Smooth muscle cell of the brain vasculature (primary cell): ENCODE data around the gene SLC50A1.

Experiments used
- DNase-seq: peaks from one replicate; pipeline ENCODE4 v3.0.0-alpha.2; 2012; ENCODE audit warnings: low read depth, low spot score

SLC50A1 gene

GRCh38 chr1:155135415-155136028, at the start of gene SLC50A1:
TSS of gene SLC50A1 (plus strand) at chr1:155135852. CDS start at chr1:155135912, 60 bp downstream.
- DNase-seq, result peak; percentile 73

- DNase-seq, result no peak
Observed at GRCh38 chr1:155086128-155086741, 49.4 kb upstream of the SLC50A1 start.

- no peak for DNase-seq
Observed at GRCh38 chr1:155086856-155087535, 48.7 kb upstream of the SLC50A1 start.

GRCh38 chr1:155091071-155092051, 44.3 kb upstream of the SLC50A1 start:
- DNase-seq, result peak; percentile 52

GRCh38 chr1:155092131-155092530, 43.5 kb upstream of the SLC50A1 start:
- no peak for DNase-seq

- no peak for DNase-seq
Observed at GRCh38 chr1:155092641-155093040, 43.0 kb upstream of the SLC50A1 start.

GRCh38 chr1:155093911-155094621, 41.6 kb upstream of the SLC50A1 start:
- DNase-seq, result no peak

GRCh38 chr1:155094622-155094948, 41.1 kb upstream of the SLC50A1 start:
- DNase-seq, result no peak

- no peak for DNase-seq
Observed at GRCh38 chr1:155099331-155099730, 36.3 kb upstream of the SLC50A1 start.

GRCh38 chr1:155103325-155103724, 32.3 kb upstream of the SLC50A1 start:
- no peak for DNase-seq

- DNase-seq, result no peak
Observed at GRCh38 chr1:155104605-155105534, 30.8 kb upstream of the SLC50A1 start.

- no peak for DNase-seq
Observed at GRCh38 chr1:155105604-155106011, 30.0 kb upstream of the SLC50A1 start.

- DNase-seq, result no peak
Observed at GRCh38 chr1:155106862-155107261, 28.8 kb upstream of the SLC50A1 start.

GRCh38 chr1:155107309-155108264, 28.1 kb upstream of the SLC50A1 start:
- no peak for DNase-seq

GRCh38 chr1:155108296-155108695, 27.4 kb upstream of the SLC50A1 start:
- DNase-seq, result no peak

- no peak for DNase-seq
Observed at GRCh38 chr1:155110381-155110780, 25.3 kb upstream of the SLC50A1 start.

GRCh38 chr1:155110826-155111225, 24.8 kb upstream of the SLC50A1 start:
- DNase-seq, result no peak

- DNase-seq, result no peak
Observed at GRCh38 chr1:155113450-155113980, 22.1 kb upstream of the SLC50A1 start.
